Panc1 (cell line): Measurements from ENCODE around the gene GFOD2. TPM values are rescaled to one million over a fixed set of nuclear protein-coding genes. Genes with fewer than 3 reads are reported as not detected.

Source experiments
- ATAC-seq: fragments of 200-7000 bp; cut with Tn5 transposase; 2 replicates; pipeline ENCODE4 v1.9.1; 2020; ENCODE audit warnings: mild to moderate bottlenecking, moderate library complexity
- BruUV-seq: library from RNA; stranded (reverse); fragments of 400-500 nt; replicated peaks from 2 replicates; lab custom pipeline; 2021; lab: Mats Ljungman, UMichigan
- CTCF ChIA-PET: fragments of 300-600 bp; sonication (Branson Sonifier 250); formaldehyde crosslinking; loops from one replicate; lab custom pipeline; 2022; ENCODE audit warnings: antibody characterized with exemption; lab: Charles Lee
- POLR2A ChIA-PET: fragments of 300-600 bp; sonication (Branson Sonifier 250); formaldehyde crosslinking; loops from one replicate; lab custom pipeline; 2022; ENCODE audit warnings: antibody characterized with exemption; lab: Charles Lee
- DNase-seq: peaks from one replicate; pipeline ENCODE4 v3.0.0-alpha.2; 2010; ENCODE audit warnings: low read depth, low spot score
- H3K27ac ChIP-seq: 2 replicates; pipeline ENCODE4 v1.5.1; 2011; ENCODE audit warnings: mild to moderate bottlenecking, low read length, inconsistent platforms
- H3K27me3 ChIP-seq: fragments of 200-500 bp; sonication (Bioruptor generic); 2 replicates; pipeline ENCODE4 v1.6.0; 2014; ENCODE audit warnings: low read length, inconsistent platforms; ENCODE audit not compliant: control insufficient read depth, insufficient read depth
- H3K36me3 ChIP-seq: fragments of 200-500 bp; sonication (Bioruptor generic); 2 replicates; pipeline ENCODE4 v1.5.1; 2014; ENCODE audit warnings: inconsistent platforms, mild to moderate bottlenecking, low read length, moderate library complexity; ENCODE audit not compliant: control insufficient read depth, insufficient read depth
- H3K4me1 ChIP-seq: 2 replicates; pipeline ENCODE4 v1.5.1; 2011; ENCODE audit warnings: inconsistent platforms, mild to moderate bottlenecking, low read length, moderate library complexity; ENCODE audit not compliant: control insufficient read depth, insufficient read depth
- H3K4me3 ChIP-seq, 2 experiments: 2 replicates each; pipeline ENCODE4 v1.5.1; 2011 to 2012; ENCODE audit warnings: low read depth in 2 of 2, low read length in 2 of 2, mild to moderate bottlenecking in 2 of 2, inconsistent platforms in 1 of 2, moderate library complexity in 1 of 2
- H3K9me3 ChIP-seq: fragments of 200-500 bp; sonication (Bioruptor generic); 2 replicates; pipeline ENCODE4 v1.5.1; 2014; ENCODE audit warnings: low read depth, mild to moderate bottlenecking, inconsistent platforms, low read length, moderate library complexity; ENCODE audit not compliant: control insufficient read depth, insufficient read depth
- CTCF ChIP-seq: fragments of 450-650 bp; IDR thresholded peaks from 2 replicates; pipeline ENCODE4 v1.5.1; 2017; ENCODE audit warnings: mild to moderate bottlenecking
- POLR2AphosphoS5 ChIP-seq: IDR thresholded peaks from 2 replicates; pipeline ENCODE4 v1.6.1; 2012; ENCODE audit warnings: mild to moderate bottlenecking, low read depth, low read length, moderate library complexity
- SIN3A ChIP-seq: IDR thresholded peaks from 2 replicates; pipeline ENCODE4 v1.6.1; 2012; ENCODE audit warnings: low read depth, mild to moderate bottlenecking, low read length, moderate library complexity, borderline replicate concordance; ENCODE audit not compliant: insufficient read depth
- TCF7L2 ChIP-seq: IDR thresholded peaks from 2 replicates; pipeline ENCODE4 v1.6.1; 2011; ENCODE audit warnings: mild to moderate bottlenecking, low read depth, low read length, inconsistent platforms
- in situ Hi-C: cut with HindIII; loops from 2 replicates; pipeline ENCODE4 v1.10.0; 2016; ENCODE audit warnings: low sequenced_read_pairs, low pct_unique_long_range_greater_than_20kb
- intact Hi-C: fragments of 100-400 bp; cut with micrococcal nuclease; formaldehyde crosslinking; loops from one replicate; pipeline ENCODE4 v1.10.0; 2022; ENCODE audit not compliant: unreplicated experiment
- total RNA-seq: library from RNA; stranded (reverse); gene quantifications from one replicate; pipeline ENCODE4 v1.2.1, GENCODE V29; 2021; ENCODE audit not compliant: unreplicated experiment
- TF ChIP-seq, protein P1 (sequence below), 2 experiments: IDR thresholded peaks; 2 replicates each; pipeline ENCODE4 v1.6.1; 2011 to 2012; ENCODE audit warnings: low read depth in 2 of 2, control low read depth in 1 of 2, low read length in 1 of 2, mild to moderate bottlenecking in 1 of 2, moderate library complexity in 1 of 2; ENCODE audit not compliant: insufficient read depth in 1 of 2

Gene GFOD2
- total RNA-seq, 1 experiment from 2014 or later: 15.1 TPM

- in situ Hi-C loops: no loop called here
- H3K36me3 ChIP-seq: no peaks in the 10 kb centered on the region; the same call in 1 of the 2 replicates
- ChIA-PET CTCF (interaction anchor here (0.6 kb wide), 1 partner anchor 63 kb away, joined by 3 read pairs; no protein-coding TSS in a partner anchor), POLR2A (no interaction called here)
- H3K4me3 ChIP-seq: no peak overlapping the region
- BruUV-seq: no TSS peak
- intact Hi-C loops: no loop called here
- no peaks in the 10 kb centered on the region for H3K4me1 ChIP-seq
- DNase-seq (no peak), ATAC-seq (no peak)
- no peak overlapping the region for H3K27ac ChIP-seq
- H3K27me3 ChIP-seq: no peaks in the 10 kb centered on the region
- no peaks in the 10 kb centered on the region for H3K9me3 ChIP-seq
- no peak for TF ChIP-seq CTCF
- TF ChIP-seq TCF7L2: no peak
- no peak for TF ChIP-seq POLR2AphosphoS5
- TF ChIP-seq, protein P1, sequence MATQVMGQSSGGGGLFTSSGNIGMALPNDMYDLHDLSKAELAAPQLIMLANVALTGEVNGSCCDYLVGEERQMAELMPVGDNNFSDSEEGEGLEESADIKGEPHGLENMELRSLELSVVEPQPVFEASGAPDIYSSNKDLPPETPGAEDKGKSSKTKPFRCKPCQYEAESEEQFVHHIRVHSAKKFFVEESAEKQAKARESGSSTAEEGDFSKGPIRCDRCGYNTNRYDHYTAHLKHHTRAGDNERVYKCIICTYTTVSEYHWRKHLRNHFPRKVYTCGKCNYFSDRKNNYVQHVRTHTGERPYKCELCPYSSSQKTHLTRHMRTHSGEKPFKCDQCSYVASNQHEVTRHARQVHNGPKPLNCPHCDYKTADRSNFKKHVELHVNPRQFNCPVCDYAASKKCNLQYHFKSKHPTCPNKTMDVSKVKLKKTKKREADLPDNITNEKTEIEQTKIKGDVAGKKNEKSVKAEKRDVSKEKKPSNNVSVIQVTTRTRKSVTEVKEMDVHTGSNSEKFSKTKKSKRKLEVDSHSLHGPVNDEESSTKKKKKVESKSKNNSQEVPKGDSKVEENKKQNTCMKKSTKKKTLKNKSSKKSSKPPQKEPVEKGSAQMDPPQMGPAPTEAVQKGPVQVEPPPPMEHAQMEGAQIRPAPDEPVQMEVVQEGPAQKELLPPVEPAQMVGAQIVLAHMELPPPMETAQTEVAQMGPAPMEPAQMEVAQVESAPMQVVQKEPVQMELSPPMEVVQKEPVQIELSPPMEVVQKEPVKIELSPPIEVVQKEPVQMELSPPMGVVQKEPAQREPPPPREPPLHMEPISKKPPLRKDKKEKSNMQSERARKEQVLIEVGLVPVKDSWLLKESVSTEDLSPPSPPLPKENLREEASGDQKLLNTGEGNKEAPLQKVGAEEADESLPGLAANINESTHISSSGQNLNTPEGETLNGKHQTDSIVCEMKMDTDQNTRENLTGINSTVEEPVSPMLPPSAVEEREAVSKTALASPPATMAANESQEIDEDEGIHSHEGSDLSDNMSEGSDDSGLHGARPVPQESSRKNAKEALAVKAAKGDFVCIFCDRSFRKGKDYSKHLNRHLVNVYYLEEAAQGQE (IDR thresholded peaks at IDR 0.05; ENCODE audit: insufficient read depth in 1 of 2, low read depth in 2 of 2, low read length in 1 of 2): no peak
- no peak for TF ChIP-seq SIN3A
These were observed 10.6 kb upstream of the GFOD2 start for GRCh38 chr16:67729636-67730248.

- intact Hi-C loops: no loop called here
- ChIA-PET CTCF (no interaction called here), POLR2A (interaction anchor here (0.7 kb wide), 1 partner anchor 96 kb away, joined by 4 read pairs; no protein-coding TSS in a partner anchor)
- ATAC-seq: no peak
- Histone ChIP-seq H3K9me3 (no peaks in the 10 kb centered on the region), H3K27ac (no peak overlapping the region), H3K36me3 (no peaks in the 10 kb centered on the region; the same call in 1 of the 2 replicates), H3K27me3 (no peaks in the 10 kb centered on the region), H3K4me1 (no peaks in the 10 kb centered on the region), H3K4me3 (no peak overlapping the region)
- DNase-seq: no peak
- in situ Hi-C loops: no loop called here
- BruUV-seq: no TSS peak
- TF ChIP-seq SIN3A (no peak), CTCF (no peak), POLR2AphosphoS5 (no peak), TCF7L2 (no peak)
- TF ChIP-seq, protein P1 (IDR thresholded peaks at IDR 0.05; ENCODE audit: insufficient read depth in 1 of 2, low read depth in 2 of 2, low read length in 1 of 2): no peak
These were observed 8.7 kb upstream of the GFOD2 start for GRCh38 chr16:67727521-67728485.
